Mammary epithelial cell (primary cell): Measurements from ENCODE around the gene DNASE2B.

Source experiments
- EZH2 ChIP-seq: IDR thresholded peaks from 2 replicates; pipeline ENCODE4 v1.6.1; 2012; ENCODE audit warnings: low read length, inconsistent platforms, borderline replicate concordance
- TF ChIP-seq, protein P1 (sequence below), 2 donors: IDR thresholded peaks in 1 of 2; conservative IDR thresholded peaks in 1 of 2; 2 replicates each; pipeline ENCODE4 v1.5.1; 2011 to 2012; ENCODE audit warnings: inconsistent platforms in 2 of 2, low read length in 2 of 2, mild to moderate bottlenecking in 2 of 2, control low read depth in 1 of 2, low read depth in 1 of 2; ENCODE audit not compliant: insufficient read depth in 1 of 2; ENCODE audit errors: extremely low read depth in 1 of 2

DNA sequence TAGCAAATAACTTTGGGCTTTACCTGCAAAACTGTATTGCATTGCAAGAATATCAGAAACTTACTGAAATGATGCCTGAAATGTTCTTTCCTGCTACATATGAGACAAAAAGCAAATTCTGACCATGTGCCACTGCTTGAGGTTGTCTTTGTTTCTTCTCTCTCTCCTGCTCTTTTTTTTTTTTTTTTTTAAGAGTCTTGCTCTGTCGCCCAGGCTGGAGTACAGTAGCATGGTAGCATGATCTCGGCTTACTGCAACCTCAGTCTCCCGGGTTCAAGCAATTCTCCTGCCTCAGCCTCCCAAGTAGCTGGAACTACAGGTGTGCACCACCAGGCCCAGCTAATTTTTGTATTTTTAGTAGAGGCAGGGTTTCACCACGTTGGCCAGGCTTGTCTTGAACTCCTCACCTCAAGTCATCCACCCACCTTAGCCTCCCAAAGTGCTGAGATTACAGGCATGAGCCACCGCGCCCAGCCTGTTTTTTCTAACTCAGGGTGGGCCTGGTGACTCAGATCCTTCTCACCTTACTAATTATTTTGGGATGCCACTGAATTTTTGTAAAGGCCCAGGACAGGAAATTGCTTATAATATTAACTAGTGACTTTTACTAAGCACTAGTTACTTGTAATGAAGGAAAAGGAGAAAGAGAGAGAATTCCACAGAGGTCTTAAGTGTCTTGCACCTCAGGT, 35.9 kb downstream of the DNASE2B start:
- TF ChIP-seq, protein P1, sequence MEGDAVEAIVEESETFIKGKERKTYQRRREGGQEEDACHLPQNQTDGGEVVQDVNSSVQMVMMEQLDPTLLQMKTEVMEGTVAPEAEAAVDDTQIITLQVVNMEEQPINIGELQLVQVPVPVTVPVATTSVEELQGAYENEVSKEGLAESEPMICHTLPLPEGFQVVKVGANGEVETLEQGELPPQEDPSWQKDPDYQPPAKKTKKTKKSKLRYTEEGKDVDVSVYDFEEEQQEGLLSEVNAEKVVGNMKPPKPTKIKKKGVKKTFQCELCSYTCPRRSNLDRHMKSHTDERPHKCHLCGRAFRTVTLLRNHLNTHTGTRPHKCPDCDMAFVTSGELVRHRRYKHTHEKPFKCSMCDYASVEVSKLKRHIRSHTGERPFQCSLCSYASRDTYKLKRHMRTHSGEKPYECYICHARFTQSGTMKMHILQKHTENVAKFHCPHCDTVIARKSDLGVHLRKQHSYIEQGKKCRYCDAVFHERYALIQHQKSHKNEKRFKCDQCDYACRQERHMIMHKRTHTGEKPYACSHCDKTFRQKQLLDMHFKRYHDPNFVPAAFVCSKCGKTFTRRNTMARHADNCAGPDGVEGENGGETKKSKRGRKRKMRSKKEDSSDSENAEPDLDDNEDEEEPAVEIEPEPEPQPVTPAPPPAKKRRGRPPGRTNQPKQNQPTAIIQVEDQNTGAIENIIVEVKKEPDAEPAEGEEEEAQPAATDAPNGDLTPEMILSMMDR (conservative IDR thresholded peaks at IDR 0.05 in 1 of 2, IDR thresholded peaks at IDR 0.05 in 1 of 2; ENCODE audit: extremely low read depth in 1 of 2, insufficient read depth in 1 of 2, low read depth in 1 of 2, low read length in 2 of 2): no peak
- no peak for TF ChIP-seq EZH2
